ENCODE measurements around the gene CYP4A11.

Gene CYP4A11

GRCh38 chr1:46931151-46931550 lies 10.1 kb downstream of the CYP4A11 start:
- H3K27ac ChIP-seq (ENCODE audit: low read length): no peak overlapping the region
- TF ChIP-seq EZH2 (IDR thresholded peaks at IDR 0.05; ENCODE audit: borderline replicate concordance, low read depth, low read length, severe bottlenecking): no peak
- TF ChIP-seq, protein P1, sequence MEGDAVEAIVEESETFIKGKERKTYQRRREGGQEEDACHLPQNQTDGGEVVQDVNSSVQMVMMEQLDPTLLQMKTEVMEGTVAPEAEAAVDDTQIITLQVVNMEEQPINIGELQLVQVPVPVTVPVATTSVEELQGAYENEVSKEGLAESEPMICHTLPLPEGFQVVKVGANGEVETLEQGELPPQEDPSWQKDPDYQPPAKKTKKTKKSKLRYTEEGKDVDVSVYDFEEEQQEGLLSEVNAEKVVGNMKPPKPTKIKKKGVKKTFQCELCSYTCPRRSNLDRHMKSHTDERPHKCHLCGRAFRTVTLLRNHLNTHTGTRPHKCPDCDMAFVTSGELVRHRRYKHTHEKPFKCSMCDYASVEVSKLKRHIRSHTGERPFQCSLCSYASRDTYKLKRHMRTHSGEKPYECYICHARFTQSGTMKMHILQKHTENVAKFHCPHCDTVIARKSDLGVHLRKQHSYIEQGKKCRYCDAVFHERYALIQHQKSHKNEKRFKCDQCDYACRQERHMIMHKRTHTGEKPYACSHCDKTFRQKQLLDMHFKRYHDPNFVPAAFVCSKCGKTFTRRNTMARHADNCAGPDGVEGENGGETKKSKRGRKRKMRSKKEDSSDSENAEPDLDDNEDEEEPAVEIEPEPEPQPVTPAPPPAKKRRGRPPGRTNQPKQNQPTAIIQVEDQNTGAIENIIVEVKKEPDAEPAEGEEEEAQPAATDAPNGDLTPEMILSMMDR (IDR thresholded peaks at IDR 0.05; ENCODE audit: borderline replicate concordance, extremely low read depth, low read length, poor library complexity, severe bottlenecking): no peak
- no peaks in the 10 kb centered on the region for H3K9me3 ChIP-seq (ENCODE audit: insufficient read depth, low read length, severe bottlenecking)
- H3K36me3 ChIP-seq (ENCODE audit: insufficient read depth, low read length): no peaks in the 10 kb centered on the region
- H3K4me2 ChIP-seq (ENCODE audit: insufficient read depth, low read length): no peak overlapping the region
- H4K20me1 ChIP-seq (ENCODE audit: insufficient read depth, low read length): no peaks in the 10 kb centered on the region
- no peaks in the 10 kb centered on the region for H3K27me3 ChIP-seq (ENCODE audit: insufficient read depth, low read length, poor library complexity)
- H3K4me3 ChIP-seq (ENCODE audit: low read depth in 1 of 2, low read length in 2 of 2): no peak overlapping the region
- H3K4me1 ChIP-seq (ENCODE audit: insufficient read depth, low read length): no peaks in the 10 kb centered on the region
- DNase-seq (no peak), ATAC-seq (ENCODE audit: insufficient read depth, low read depth) (no peak)
- H2AFZ ChIP-seq (ENCODE audit: low read depth, low read length): no peak overlapping the region
- H3K9ac ChIP-seq (ENCODE audit: low read depth, low read length): no peak overlapping the region
- no peaks in the 10 kb centered on the region for H3K79me2 ChIP-seq (ENCODE audit: insufficient read depth, low read length)

GRCh38 chr1:46927249-46927835 lies 13.9 kb downstream of the CYP4A11 start:
- no peak overlapping the region for H3K4me2 ChIP-seq (ENCODE audit: insufficient read depth, low read length)
- no peaks in the 10 kb centered on the region for H3K4me1 ChIP-seq (ENCODE audit: insufficient read depth, low read length)
- H3K9ac ChIP-seq (ENCODE audit: low read depth, low read length): no peak overlapping the region
- H3K79me2 ChIP-seq (ENCODE audit: insufficient read depth, low read length): no peaks in the 10 kb centered on the region
- no peaks in the 10 kb centered on the region for H4K20me1 ChIP-seq (ENCODE audit: insufficient read depth, low read length)
- H3K27me3 ChIP-seq (ENCODE audit: insufficient read depth, low read length, poor library complexity): no peaks in the 10 kb centered on the region
- no peak overlapping the region for H2AFZ ChIP-seq (ENCODE audit: low read depth, low read length)
- H3K36me3 ChIP-seq (ENCODE audit: insufficient read depth, low read length): no peaks in the 10 kb centered on the region
- ATAC-seq (ENCODE audit: insufficient read depth, low read depth): no peak
- H3K9me3 ChIP-seq (ENCODE audit: insufficient read depth, low read length, severe bottlenecking): no peaks in the 10 kb centered on the region
- TF ChIP-seq EZH2 (IDR thresholded peaks at IDR 0.05; ENCODE audit: borderline replicate concordance, low read depth, low read length, severe bottlenecking): no peak
- TF ChIP-seq, protein P1 (IDR thresholded peaks at IDR 0.05; ENCODE audit: borderline replicate concordance, extremely low read depth, low read length, poor library complexity, severe bottlenecking): no peak
- H3K27ac ChIP-seq (ENCODE audit: low read length): no peak overlapping the region
- H3K4me3 ChIP-seq (ENCODE audit: low read depth in 1 of 2, low read length in 2 of 2): no peak overlapping the region
- DNase-seq: no peak

DNA sequence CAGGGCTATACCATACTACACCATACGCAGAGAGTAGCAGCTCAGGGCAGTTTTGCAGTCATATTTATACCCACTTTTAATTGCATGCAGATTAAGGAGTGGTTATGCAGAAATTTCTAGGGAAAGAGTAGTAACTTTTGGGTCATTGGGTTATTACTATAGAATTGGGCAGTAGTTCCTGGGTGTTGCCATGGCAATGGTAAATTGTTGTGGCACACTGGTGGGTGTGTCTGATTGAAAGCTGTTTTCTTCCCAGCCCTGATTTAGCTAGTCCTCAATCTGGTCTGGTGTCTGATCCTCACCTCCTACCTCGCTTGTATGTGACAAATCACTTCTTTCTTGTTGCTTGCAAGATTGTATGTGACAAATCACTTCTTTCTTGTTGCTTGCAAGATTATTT lies 30.5 kb downstream of the CYP4A11 start:
- Histone ChIP-seq H3K9me3 (ENCODE audit: insufficient read depth, low read length, severe bottlenecking) (no peaks in the 10 kb centered on the region), H2AFZ (ENCODE audit: low read depth, low read length) (no peak overlapping the region), H3K27me3 (ENCODE audit: insufficient read depth, low read length, poor library complexity) (no peaks in the 10 kb centered on the region), H3K27ac (ENCODE audit: low read length) (no peak overlapping the region), H3K36me3 (ENCODE audit: insufficient read depth, low read length) (no peaks in the 10 kb centered on the region), H3K4me3 (ENCODE audit: low read depth in 1 of 2, low read length in 2 of 2) (no peak overlapping the region), H3K4me1 (ENCODE audit: insufficient read depth, low read length) (no peaks in the 10 kb centered on the region), H3K4me2 (ENCODE audit: insufficient read depth, low read length) (no peak overlapping the region), H4K20me1 (ENCODE audit: insufficient read depth, low read length) (no peaks in the 10 kb centered on the region), H3K79me2 (ENCODE audit: insufficient read depth, low read length) (no peaks in the 10 kb centered on the region), H3K9ac (ENCODE audit: low read depth, low read length) (no peak overlapping the region)
- TF ChIP-seq EZH2 (IDR thresholded peaks at IDR 0.05; ENCODE audit: borderline replicate concordance, low read depth, low read length, severe bottlenecking): no peak
- TF ChIP-seq, protein P1 (IDR thresholded peaks at IDR 0.05; ENCODE audit: borderline replicate concordance, extremely low read depth, low read length, poor library complexity, severe bottlenecking): no peak
- ATAC-seq (ENCODE audit: insufficient read depth, low read depth) (no peak), DNase-seq (no peak)

Measured in DND-41 (cell line).